ENCODE data around the gene CHD5.

The CHD5 gene

GRCh38 chr1:6130036-6130435, 50.1 kb downstream of the CHD5 start:
- DNase-seq = no peak

GRCh38 chr1:6129313-6129712, 50.8 kb downstream of the CHD5 start:
- DNase-seq = no peak

GRCh38 chr1:6128276-6129081, 51.6 kb downstream of the CHD5 start:
- DNase-seq = no peak

GRCh38 chr1:6127587-6128163, 52.4 kb downstream of the CHD5 start:
- DNase-seq = no peak

- no peak for DNase-seq
Measured at GRCh38 chr1:6126521-6127067, 53.5 kb downstream of the CHD5 start.

- DNase-seq = no peak
Measured at GRCh38 chr1:6126028-6126427, 54.1 kb downstream of the CHD5 start.

GRCh38 chr1:6125366-6125765, 54.8 kb downstream of the CHD5 start:
- DNase-seq = no peak

- DNase-seq = no peak
Measured at GRCh38 chr1:6124746-6125365, 55.3 kb downstream of the CHD5 start.

- no peak for DNase-seq
Measured at GRCh38 chr1:6124341-6124740, 55.8 kb downstream of the CHD5 start.

GRCh38 chr1:6123816-6124215, 56.3 kb downstream of the CHD5 start:
- DNase-seq = no peak

- DNase-seq = no peak
Measured at GRCh38 chr1:6123083-6123482, 57.0 kb downstream of the CHD5 start.

- DNase-seq = no peak
Measured at GRCh38 chr1:6121651-6122370, 58.3 kb downstream of the CHD5 start.

GRCh38 chr1:6121021-6121421, 59.1 kb downstream of the CHD5 start:
- no peak for DNase-seq

- DNase-seq = no peak
Measured at GRCh38 chr1:6118415-6118814, 61.7 kb downstream of the CHD5 start.

- no peak for DNase-seq
Measured at GRCh38 chr1:6117624-6118023, 62.5 kb downstream of the CHD5 start.

- DNase-seq = no peak
Measured at GRCh38 chr1:6117064-6117463, 63.1 kb downstream of the CHD5 start.

GRCh38 chr1:6116137-6116536, 64.0 kb downstream of the CHD5 start:
- no peak for DNase-seq

GRCh38 chr1:6113745-6114144, 66.4 kb downstream of the CHD5 start:
- no peak for DNase-seq

GRCh38 chr1:6113116-6113515, 67.0 kb downstream of the CHD5 start:
- DNase-seq = no peak

- no peak for DNase-seq
Measured at GRCh38 chr1:6112690-6113005, 67.5 kb downstream of the CHD5 start.

- DNase-seq = no peak
Measured at GRCh38 chr1:6111991-6112689, 68.0 kb downstream of the CHD5 start.

- DNase-seq = peak; percentile 98
Measured at GRCh38 chr1:6111571-6111970, 68.5 kb downstream of the CHD5 start.

GRCh38 chr1:6110326-6110725, 69.8 kb downstream of the CHD5 start:
- DNase-seq = no peak

Data from NCI-H510A (cell line).